Stimulated activated CD8-positive, alpha-beta memory T cell treated with anti-CD3 and anti-CD28 coated beads, Interleukin-15, amount 100 ng/mL, for 4 hours (primary cell): ENCODE measurements around the gene RAB27B.
"Not testable (repeated sequence)": the region's sequence is repeated elsewhere in the genome, so short reads cannot be mapped to it uniquely, and the experiment has no call there.

ENCODE experiments used
- DNase-seq, 2 donors: peaks; one replicate each; pipeline ENCODE4 v3.0.0-alpha.2; 2020; ENCODE audit warnings: low read depth in 2 of 2

Gene RAB27B

DNA sequence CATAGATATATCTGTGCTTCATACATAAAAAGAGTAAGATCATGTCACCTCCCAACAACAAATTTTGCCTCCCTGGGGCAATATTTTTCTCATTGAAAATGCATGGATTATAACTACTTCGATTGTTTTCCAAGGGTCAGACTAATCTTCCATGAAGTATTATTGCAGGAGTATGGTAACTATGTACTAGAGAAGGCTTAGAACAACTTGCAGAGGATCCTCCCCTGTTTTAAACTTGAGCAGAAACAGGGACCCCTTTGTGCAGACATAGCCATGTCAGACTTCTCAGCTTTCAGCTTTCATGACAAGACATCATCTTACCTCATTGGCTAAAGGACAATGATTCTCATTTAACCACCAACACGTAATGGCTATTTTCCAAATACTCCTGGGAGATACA is 13.2 kb upstream of the RAB27B start:
- DNase-seq: no peak

DNA sequence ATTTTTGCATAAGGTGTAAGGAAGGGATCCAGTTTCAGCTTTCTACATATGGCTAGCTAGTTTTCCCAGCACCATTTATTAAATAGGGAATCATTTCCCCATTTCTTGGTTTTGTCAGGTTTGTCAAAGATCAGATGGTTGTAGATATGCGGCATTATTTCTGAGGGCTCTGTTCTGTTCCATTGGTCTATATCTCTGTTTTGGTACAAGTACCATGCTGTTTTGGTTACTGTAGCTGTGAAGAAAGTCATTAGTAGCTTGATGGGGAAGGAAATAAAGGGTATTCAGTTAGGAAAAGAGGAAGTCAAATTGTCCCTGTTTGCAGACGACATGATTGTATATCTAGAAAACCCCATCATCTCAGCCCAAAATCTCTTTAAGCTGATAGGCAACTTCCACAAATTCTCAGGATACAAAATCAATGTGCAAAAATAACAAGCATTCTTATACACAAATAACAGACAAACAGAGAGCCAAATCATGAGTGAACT is 7.4 kb upstream of the RAB27B start:
- not testable (repeated sequence) for DNase-seq

DNA sequence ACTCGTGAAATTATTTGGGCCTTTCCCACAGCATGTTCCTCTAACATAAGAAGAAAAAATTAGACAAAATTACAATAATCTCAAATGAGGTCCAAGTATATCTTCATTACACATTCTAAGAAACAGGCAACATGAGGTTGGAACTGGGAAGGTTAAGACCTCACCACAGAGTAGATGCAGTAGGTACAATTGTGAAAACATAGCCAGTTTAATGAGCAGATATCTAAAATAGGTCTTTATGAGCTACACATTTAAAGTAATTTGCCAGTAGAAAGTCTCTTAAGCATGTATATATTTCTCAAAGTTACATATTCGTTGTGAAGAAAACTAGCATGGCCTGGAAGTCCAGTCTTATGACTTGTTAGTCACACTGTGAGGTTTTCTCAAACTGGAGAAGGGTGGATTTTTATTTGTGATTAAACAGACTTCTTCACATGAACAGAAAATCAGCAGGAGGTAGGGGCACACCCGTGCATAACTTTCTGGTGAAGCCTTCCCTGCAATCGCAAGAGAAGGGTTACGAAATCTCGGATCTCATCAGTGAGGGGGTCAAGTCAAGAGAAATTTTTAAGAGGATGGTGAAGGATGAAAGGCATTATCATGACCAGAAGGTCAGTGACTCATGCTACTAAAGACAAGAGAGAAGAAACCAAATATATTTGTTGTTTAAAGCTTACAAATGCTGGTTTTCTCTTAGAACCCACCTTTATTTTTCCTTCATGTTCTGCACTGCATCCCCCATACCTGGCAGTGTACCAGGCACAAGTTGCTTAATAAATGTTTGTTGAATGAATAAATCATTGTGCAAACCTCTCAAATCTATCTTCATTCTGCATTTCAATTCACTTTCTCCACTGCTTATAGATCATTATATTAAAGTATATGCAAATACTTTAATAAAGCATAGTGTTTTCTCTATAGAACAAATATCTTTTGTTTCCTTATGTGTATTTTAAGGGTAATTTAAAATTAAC is 5.1 kb upstream of the RAB27B start:
- DNase-seq: no peak

DNA sequence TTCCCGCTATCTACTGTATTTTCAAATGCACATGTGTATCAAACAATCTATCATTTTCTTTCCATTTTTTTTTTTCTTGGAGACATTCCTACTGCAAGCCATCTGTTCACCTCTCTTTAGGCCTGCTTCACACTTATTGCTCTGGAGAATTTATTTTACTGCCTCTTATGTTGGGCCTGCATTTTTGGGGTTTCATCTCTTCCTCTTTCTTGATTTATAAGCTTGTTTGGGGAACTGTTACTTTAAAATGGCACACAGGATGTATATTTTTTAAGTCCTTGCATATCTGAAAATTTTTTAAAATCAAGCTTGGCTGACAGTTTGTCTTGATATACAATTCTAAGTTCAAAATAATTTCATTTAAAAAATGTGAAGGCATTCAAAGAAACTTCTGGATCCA is 3.5 kb upstream of the RAB27B start:
- DNase-seq: no peak

DNA sequence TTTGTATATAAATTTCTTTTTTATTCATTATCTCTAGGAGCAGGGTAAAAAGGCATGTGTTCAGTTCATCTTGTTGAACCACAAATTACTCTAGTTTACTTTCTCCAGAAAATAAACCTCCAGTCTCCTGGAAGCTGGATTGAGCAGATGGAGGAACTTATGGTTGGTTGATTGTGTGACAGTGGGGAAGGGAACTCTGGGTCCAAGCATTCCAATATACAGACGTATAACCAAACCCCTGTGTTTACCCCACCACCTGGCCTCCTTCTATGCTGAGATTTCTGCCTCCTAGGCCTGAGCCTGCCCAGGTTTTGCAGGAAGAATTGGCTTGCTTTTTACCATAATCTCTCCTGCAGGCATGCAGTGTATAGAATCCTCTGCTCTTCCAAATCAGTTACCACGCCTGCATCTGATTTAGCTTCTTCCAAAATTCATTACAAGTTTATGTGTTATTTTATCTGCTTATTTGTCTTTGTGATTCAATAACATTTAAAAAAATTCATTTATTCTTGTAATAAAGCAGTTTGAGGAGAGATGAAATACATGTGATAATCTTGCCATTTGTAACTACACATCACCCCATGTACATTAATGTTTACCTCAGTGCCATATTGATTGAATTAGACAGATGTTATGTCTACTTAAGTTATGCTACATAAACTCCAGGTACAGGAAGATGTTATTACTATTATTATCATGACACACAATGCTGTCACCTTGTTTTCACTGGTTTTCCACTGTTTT is 2.5 kb upstream of the RAB27B start:
- DNase-seq: no peak

DNA sequence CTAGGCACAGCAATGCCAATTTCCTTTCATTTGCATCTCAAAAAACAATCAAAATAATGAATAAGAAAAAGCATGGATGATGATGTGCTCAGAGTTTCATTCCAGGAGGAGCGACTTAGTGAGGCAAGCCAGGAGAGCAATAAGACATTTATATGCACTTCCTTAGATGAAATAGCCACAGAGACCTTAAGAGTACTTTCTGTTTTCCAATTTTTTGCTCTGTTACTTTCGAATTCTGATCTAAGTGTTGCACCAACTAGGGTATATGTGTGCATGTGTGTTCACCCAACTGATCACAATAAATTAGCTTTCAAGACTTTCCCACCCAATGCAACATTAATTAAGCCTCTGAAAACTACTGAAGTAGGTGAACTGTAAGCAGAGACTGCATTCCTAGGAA is 709 bp downstream of the RAB27B start:
- no peak for DNase-seq

DNA sequence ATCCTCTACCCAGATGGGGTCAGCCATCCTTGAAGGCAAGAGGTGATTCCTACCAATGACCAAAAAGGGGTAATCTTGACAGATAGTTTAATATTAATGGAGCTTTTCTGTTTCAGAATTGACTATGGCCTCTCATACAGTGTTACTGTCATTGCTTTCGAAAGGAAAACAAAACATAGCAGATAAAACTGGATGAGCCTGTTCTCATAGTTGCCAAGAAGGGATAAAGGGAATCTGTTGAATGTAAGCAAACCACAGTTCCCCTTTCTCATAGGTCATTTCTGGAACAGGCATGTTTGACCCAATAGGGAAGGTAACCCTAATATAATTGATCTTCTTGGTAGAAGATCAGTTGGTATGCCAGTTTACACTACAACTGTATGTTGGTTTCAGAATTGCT is 1.6 kb downstream of the RAB27B start:
- no peak for DNase-seq

DNA sequence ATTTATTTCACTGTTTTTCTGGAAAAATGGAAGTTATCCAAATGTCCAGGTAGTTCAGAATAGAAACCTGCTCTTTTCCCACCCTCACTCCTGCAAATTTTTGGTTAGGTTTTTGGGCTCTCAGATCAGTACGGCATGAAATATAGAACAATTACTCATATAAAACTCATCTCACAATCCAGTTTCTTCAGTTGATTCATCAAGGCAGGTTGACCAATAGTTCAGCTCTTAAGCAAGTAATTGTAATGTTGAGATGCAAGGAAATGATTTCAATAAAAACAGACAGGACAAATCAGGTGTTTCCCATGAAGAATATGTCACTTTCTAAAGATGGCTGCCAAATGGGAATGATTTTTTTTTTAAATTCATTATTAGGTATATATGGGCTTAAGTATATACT is 2.0 kb downstream of the RAB27B start:
- no peak for DNase-seq

DNA sequence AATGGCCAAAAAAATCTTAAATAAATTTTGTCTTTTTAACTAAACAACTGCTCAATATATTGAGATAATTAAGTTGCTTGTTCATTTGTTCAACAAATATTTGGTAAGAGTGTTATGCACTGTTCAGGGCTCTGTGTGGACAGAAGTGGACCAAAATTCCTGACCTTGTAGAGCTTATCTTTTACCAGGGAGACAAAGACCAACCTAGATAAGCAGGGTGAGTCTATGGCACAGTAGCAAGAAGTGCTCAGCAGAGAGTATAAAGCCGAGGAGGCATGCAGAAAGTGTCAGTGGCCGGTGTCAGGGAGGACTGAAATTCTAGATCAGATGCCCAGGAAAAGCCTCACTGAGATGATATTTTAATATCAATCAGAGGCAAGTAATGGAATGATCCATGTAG is 2.6 kb downstream of the RAB27B start:
- no peak for DNase-seq

DNA sequence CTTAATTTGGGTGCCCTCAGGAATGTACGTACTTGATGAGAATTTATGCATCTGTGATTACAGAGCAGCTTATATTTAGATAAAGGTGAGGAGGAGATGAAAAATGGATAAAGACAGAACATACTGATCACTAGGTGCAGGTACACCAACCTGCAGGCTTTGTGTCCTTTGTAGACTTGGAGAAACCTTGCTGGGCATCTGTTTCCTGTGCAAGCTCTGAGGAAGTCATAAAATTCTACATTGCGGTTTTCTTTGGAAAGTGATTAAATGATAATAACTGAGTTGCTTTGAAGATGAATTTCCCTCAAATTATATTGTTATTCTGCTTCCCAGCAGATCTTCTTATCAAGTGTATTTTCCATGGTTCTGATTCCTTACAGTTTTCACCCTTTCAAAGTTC is 7.7 kb downstream of the RAB27B start:
- DNase-seq: no peak

DNA sequence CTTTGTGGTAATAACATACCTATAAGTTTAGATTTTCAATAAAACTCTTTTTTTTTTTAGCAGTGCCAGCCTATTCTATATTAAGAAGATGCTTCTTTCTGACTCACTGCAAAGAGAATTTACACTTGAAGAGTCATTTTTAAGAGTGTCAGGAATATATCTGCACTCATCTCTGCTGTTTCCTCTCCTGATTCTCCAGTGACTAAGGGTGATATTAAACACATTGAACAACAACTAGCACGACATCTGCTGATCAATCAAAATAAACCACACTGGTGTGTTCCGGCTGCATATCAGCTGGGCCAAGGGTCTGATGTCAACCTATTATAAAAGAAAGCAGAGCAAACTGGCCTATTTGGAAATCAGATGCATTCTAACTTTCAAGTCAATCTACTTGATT is 15.0 kb downstream of the RAB27B start:
- DNase-seq: no peak

DNA sequence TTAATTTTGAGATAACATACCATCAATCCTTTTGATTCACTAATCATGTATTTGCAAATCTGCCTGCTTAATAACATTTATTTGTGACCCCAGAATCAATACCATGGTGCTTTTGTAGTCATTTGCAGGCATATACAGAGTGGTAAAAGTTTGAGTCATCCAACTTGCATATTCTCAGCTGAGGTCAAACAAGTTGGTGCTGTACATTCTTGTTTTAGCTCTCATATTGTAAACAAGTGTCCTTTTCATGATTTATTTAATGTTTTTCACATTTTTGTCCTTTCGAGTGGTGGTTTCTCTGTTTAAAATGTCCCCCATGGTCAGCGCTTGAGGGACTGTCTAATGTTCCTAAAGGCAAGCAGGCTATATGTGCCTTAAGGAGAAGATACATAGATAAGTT is 17.5 kb downstream of the RAB27B start:
- no peak for DNase-seq

DNA sequence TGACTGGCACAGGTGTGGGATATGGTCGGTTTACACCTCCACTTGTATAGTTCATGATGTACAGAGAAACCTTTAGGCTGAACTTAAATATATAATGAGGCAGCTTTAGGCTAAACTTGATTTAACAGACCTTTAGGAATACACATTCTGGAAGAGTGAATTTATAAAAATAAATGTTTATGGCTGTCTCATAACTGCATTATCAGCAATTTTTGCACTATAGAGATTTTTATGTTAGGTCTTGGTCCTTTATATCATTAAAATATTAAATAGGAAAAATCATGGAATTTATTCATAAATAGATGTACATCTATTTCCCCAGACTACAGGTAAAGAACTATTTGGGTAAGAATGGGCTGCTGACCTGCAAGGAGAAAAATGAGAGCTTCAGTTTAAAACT is 19.8 kb downstream of the RAB27B start:
- no peak for DNase-seq

DNA sequence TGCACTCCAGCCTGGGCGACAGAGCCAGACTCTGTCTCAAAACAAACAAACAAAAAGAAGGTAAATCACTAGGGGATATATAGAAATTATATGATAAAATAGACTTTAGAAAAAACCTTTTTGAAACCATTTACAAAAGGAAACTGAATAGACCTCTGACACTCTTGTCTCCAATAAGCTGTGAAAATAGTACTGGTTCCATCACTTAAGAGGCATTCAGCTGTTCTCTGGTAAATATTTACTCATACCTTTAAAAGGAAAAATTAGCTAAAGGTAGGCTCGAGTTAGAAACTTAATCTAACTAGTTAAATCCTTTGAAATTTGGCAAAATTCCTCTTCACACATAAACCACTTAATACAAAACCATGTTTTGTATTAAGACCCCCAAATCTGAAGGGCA is 21.4 kb downstream of the RAB27B start:
- no peak for DNase-seq

DNA sequence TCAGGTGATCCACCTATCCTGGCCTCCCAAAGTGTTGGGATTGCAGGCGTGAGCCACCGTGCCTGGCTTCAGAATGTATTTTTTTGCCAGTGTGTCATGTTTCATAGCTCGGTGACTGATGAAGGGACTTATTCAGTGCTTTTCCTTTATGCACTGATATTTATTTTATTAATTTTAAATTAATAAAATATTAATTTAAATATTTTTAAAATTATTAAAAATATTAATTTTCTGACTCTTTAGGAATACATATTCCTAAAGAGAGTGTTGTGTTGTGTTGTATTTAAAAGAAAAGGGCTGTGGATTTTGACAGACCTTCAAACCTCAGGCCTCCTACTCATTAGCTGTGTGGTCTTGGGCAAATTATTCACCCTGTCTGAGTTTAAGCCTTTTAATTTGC is 22.3 kb downstream of the RAB27B start:
- no peak for DNase-seq

DNA sequence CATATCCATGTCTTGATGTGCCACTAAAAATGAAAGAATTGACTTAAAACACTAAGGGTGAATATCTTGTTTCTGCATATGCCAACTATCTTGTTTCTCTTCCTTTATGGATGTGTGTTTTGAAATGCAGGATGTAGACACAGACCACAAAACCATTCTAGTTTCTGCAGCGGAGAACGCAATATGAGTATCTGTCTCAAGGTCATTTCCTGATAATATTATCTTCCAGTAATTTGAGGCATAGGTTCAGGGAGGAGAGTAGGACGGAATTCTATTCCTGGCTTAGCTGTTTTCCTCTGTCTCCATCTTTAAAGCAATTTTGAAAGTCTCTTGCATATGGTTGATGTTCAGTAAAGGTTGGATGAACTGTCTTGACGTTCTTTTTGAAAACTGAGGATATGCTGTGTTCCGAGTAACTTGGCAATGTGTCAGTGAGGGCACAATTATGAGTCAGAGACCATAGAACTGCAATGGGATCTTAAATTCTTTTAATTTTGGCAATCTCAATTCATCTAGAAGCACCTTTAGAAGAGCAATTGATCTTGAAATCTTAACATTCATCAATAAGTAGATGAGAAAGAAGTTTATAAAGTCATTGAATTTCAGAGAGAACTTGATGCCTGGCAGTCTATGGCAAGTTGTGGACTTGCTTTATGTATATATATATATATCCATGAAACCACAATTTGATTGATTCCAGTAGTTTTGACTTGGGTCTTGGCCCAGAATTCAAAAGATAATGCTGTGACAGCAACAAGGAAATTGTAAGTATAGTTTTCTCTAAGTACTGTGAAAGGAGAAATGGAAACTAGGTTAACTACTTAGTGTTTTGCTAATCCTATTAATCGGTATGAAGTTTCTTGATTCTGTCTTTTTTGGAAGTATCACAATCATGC is 24.8 kb downstream of the RAB27B start:
- no peak for DNase-seq

DNA sequence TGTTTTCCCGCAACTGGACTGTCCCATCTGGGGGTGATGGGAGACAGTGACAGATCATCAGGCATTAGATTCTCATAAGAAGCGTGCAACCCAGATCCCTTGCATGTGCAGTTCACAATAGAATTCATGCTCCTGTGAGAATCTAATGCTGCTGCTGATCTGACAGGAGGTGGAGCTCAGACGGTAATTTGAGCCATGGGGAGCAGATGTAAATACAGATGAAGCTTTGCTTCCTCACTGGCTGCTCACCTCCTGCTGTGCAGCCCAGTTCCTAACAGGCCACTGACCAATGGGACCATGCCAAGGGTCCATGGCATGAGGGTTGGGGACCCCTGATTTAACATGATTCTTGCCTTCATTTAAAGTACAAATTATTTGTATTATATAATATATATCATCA is 26.8 kb downstream of the RAB27B start:
- not testable (repeated sequence) for DNase-seq

DNA sequence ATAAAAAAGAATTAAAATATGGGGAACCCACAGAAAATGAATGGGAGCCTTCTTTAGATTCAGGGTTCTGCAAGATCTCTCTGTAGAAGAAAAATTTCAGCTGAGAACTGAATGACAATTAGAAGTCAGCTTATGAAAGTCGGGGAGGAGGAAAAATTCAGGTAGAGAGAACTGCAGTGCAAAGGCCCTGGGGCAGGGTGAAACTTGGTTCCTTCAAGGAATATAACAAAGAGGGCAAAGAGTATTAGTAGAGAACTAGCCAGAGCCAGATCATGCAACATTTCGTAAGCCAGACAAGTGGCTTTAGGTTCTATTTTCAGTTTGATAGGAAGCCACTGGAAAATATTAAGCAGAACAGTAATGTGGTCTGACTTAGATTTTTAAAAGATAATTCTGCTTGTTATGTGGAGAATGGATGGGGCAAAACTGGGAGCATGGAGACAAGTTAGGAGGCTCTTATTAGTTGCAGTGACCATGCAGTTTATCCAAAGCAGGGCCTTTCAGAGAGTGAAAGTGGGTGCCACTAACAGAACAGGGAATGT is 27.9 kb downstream of the RAB27B start:
- no peak for DNase-seq

DNA sequence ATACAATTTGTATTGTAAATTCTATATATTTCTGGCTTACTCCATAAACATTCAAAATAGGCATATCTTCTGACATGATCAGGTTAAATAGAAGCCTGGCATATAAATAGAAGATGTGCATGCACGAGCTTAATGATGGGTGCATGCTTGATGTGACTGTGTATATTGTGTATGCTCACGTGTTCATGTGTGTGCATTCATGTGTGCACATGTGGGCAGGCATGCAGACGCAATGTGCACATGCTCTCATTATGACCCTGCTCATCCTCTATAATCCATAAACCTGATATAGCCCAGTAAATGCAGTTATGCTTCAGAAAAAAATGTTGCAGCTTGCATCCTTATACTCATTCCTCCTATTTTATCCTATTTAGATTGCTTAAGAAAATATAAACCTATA is 29.2 kb downstream of the RAB27B start:
- DNase-seq: no peak

DNA sequence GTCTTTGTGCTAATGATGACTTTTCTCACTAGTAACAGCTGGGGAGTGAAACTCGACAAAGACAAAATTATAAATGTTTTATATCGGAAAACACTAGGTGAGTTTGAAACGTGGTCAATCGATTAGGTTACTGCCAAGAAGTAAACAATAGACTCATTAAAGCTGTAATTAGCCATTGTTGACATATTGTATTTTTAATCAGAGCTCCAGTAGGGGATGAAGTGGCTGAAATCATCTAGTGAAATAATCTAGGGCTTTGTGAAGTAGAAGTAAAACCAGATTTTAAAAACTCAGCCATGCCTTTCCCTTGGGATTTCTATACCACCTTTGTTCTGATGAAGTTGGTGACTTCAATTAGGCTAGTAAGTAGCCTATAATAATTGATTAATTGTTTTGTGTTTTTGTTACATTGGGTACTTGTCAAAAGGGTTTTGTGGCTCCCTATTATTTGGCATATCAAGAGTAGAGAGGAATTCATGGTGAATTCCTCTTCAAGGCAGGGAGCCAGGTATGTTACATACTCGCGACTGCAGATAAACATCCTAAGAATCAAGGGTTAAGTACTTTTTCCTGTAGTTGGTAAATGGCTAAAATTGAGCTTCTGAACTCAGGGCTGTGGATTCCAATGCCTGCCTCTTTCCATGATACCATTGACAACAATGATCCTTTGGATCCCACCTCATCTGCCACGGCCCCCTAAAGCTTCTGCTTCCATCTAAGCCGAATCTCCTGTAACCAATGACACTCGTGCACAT is 31.6 kb downstream of the RAB27B start:
- no peak for DNase-seq

DNA sequence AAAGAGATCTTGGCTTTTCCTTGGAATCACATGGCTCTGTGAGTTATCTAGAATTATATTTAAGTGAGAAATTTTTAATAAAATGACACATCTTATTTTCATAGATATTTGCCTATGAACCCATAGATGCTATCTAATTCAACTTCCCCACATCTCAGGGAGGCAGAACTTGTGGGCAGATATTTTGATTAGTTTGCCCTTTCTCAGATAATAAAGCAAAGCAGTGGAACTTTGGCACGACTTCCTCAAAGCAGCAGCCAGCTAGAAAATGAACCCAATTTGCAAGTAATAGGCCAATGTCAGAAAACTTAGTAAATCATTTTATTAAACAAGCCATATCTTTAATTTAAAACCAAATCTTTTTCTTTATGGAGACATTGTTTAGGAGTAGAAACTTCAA is 32.7 kb downstream of the RAB27B start:
- DNase-seq: no peak
